Jurkat, Clone E6-1 (cell line): ENCODE results near the gene TMEM163.

Experiments used
- DNase-seq: peaks from one replicate; pipeline ENCODE4 v3.0.0-alpha.2; 2011; ENCODE audit warnings: low read depth, low spot score
- H3K4me3 ChIP-seq: 2 replicates; pipeline ENCODE4 v1.5.1; 2011; ENCODE audit warnings: mild to moderate bottlenecking, low read length, control low read depth, moderate library complexity

Gene TMEM163

DNA sequence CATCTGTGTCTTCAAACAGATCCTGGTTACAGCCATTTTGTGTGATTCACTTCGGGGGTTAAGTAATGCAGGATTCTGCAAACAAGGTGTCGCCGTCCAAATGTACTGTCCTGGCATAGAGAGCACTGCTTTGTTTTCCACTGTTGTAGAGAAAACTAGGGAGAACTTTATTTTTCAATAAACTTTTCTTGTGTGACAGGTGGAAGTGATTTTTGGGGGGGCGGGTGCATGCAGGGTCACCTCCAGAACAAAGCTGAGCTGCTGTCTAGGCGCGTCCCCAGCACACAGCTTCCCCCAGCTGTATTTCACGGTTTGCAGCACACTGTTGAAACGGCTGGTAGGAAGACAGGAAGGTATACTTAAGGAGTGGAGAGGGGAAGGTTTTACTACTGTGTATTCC lies 264.4 kb downstream of the TMEM163 start:
- H3K4me3 ChIP-seq = no peak overlapping the region
- no peak for DNase-seq

DNA sequence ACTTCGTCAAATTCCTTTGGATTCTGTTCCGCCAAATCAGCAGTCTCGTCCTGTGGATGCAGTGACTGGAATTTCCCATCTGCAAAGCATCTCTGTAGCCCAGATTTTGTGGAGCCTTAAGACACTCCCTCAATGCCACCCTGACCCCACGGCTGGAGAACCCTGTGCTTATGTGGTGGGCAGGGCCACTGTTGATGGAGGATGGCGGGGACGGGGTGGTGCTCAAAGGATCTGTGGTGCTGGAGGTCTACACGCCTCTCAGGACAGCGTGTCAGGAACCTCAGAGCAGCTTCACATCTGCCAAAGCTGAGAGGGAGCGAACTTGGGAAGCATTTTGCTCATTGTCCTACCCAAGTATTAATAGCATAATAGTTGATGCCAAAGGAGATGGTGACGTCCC lies 264.8 kb downstream of the TMEM163 start:
- H3K4me3 ChIP-seq = no peak overlapping the region
- DNase-seq = no peak

DNA sequence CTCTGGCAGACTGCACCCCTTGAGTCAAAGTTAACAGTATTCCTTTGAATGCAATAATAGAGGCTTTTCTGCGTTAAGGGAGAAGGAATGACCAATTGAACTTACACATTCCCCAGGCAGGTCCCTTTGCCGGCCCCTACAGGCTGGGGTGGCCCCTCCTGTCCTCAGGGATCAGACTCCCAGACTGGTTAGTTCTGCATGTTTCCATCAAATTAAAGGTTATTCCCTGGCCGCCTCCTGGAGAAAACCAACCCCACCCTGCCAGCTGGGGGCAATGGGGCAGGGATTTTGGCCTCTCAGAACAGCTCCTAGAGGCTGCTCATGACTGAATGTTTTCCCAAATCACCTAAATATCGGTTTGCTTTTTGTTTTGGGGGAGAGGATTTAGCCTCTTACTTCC lies 265.3 kb downstream of the TMEM163 start:
- DNase-seq = no peak
- no peak overlapping the region for H3K4me3 ChIP-seq

DNA sequence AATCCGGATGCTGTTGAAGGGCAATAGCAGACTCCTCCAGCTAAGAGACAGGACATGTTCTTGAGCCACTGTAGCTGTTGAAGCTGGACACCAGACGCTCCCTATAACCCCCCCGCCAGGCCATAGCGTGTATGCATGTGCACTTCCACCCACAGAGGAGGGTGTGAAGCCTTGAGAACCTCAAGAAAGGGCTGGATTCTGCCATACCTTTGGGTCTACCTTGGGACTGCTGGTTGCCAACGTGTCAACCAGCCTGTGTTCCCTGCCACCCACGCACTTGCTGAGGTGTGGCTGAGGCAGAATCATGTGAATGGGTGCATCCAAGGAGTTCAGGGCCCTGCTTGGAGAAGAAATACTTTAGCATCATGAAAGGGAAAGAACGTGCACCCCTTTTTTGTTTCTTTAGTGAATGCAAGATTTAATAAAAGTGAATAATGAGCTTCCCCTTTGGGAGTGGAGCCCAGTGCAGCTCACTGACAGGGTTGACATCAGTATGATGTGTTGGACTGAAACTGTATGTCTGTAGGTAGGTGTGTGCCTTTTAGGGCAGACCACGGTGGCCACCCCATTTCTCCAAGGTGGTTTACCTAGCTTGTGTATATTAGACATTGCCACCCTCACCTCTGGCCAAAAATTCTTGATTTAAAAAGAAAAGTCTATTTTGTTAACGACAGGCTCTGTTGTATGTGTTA lies 266.6 kb downstream of the TMEM163 start:
- no peak for DNase-seq
- H3K4me3 ChIP-seq = no peak overlapping the region

DNA sequence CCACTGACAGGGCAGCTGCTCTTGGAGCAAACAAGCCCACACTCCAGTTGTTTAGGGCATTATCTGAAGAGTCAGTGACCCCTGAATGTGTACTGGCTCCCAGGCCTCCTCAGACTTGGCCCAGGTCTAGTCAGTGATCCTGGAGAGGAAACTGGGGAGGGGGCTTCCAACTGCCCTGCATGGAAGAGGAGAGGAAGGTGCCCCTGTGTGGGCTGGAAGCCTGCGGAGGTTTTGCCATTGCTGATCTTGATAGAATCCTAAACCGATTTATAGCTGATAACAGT lies 267.5 kb downstream of the TMEM163 start:
- no peak for DNase-seq
- no peak overlapping the region for H3K4me3 ChIP-seq

DNA sequence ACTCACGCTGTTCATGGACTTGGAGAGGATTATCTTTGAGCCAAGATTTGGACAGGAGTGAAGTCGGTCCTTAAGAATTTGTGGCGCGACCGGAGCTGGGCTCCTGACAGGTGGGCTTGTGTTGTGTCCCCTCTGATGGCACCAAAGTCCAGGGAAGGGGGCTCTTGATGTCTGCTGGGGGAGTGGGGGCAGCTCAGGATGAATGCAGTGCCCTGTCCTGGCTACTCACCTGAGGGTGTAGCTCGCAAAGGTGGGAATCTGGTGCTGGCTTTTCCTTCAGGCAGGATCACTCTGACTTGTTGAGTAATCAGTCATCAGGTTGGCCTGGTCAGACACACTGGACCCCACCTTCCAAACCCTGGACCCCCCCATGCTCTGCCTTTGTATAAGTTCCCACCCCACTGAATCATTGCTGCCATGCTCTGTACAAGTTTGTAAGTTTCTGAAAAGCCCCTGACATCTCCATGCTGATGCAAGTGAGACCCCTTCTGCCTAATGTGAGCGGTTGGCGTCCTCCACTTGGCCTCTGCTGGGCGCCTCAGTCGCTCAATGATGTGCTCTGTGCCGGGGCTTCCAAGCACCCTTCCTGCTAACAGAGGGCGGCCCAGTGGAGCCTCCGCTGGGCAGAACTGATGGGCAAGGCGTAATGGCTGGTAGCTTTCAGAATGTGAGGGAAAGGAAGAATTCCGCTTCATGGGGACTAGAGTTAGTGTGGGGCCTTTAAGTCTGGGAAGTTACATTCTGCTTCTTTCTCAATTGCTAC lies 268.9 kb downstream of the TMEM163 start:
- H3K4me3 ChIP-seq = no peak overlapping the region
- DNase-seq = no peak

DNA sequence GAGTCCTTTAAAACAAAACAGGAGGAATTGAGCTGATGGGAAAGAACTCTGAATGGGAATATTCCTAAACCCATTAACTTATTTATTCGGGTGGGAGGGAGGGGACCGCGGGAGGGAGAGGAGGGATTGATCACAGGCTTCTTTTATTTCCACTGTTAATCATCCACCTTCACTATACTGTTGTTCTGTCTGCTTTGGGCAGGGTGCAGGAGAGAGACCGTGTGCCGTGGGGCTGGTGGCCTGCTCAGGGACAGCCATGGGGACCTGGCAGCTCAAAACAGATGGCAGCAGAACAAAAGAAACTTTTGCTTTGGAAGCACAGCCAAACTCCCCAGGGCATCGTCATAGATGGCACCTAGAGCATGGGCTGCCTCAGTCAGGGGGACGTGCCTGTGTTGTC lies 269.6 kb downstream of the TMEM163 start:
- DNase-seq = no peak
- no peak overlapping the region for H3K4me3 ChIP-seq

GRCh38 chr2:134448650-134449049 lies 270.1 kb downstream of the TMEM163 start:
- no peak overlapping the region for H3K4me3 ChIP-seq
- no peak for DNase-seq

- no peak overlapping the region for H3K4me3 ChIP-seq
- no peak for DNase-seq
Measured at GRCh38 chr2:134447669-134448068, 271.1 kb downstream of the TMEM163 start.

DNA sequence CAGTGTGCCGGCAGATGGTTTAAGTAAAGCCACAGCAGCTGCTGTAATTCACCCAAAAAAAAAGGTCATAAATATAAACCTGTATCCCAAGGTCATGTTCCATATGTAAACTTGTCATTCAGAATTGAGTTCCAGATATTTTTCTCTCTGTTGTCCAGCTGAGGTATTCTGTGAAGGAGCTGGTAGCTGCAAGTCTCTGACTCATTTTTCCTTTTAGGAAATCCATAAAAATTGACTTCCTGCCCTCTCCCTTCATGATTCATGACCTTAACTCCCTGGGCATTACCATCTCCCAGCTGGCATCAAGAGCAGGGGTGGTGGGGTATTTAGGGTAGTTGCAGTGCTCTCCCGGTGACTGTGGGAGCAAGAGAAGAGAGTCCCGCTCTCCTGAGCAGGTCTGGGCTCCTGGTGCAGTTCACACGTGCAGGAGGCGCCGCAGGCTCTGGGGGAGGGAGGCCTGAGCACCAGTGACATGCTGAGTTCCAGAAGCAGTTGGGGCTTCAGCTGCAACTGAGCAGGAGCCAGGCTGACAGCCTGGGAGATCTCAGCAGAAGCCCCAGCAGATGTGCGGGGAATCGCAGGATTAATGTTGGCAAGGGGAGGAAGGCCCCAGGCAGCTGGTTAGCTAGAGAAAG lies 272.3 kb downstream of the TMEM163 start:
- no peak for DNase-seq
- no peak overlapping the region for H3K4me3 ChIP-seq

DNA sequence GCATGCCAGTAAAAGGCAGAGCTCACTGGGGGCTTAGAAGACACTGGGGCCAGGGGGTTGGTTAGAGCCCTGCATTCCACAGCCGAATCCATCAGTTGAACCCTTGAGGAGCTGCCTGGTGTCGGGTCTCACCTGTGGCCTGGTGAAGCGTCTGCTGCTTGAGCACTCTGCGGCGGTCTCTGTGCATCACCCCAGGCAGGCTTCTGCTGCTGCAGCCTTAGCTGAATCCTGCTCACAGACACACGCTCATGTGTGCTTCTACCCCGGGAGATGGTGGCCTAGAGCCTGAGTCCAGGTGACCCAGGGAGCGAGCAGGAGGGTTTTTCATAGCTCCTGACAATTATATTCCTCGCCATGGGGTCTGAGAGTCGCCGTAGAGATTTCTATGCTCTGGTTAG lies 272.8 kb downstream of the TMEM163 start:
- DNase-seq = no peak

GRCh38 chr2:134445116-134445515 lies 273.7 kb downstream of the TMEM163 start:
- H3K4me3 ChIP-seq = no peak overlapping the region
- DNase-seq = no peak

More for the DNA sequence above, 272.8 kb downstream of the TMEM163 start:
- no peak overlapping the region for H3K4me3 ChIP-seq

GRCh38 chr2:134443814-134444480 lies 274.9 kb downstream of the TMEM163 start:
- H3K4me3 ChIP-seq = no peak overlapping the region
- DNase-seq = no peak

DNA sequence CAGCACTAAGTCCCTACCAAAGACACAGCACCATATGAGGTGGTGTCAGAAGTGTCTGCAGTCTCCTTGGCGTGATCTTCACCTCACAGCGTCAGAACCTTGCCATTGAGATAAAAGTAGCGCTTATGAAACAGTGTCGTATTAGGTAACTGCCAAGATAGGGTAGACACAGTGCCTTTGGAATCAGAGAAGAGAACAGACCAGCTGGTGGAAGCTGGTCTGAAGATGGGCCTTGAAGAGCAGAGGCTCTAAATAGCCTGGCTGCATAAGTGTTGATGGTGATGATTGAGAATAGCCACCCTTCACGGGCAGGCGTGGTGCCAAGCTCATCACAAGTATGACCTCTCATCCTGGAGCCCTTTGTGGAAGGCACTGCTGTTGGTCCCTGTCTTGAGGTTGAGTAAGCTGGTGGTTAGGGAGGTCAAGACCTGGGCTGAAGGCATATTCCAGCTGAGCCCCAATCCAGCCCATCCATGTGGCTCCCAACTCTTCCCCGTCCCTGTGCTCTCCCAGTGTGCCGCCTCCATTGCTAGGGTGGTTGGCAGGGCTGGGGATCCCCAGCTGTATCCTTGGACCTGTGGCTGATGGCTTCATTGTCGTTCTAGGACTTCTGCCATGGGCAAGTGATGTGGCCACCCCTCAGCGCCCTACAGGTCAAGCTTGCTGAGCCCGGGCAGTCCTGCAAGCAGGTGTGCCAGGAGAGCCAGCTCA lies 277.5 kb downstream of the TMEM163 start:
- no peak for DNase-seq
- no peak overlapping the region for H3K4me3 ChIP-seq

- DNase-seq = no peak
- no peak overlapping the region for H3K4me3 ChIP-seq
Measured at GRCh38 chr2:134440336-134440909, 278.4 kb downstream of the TMEM163 start.

DNA sequence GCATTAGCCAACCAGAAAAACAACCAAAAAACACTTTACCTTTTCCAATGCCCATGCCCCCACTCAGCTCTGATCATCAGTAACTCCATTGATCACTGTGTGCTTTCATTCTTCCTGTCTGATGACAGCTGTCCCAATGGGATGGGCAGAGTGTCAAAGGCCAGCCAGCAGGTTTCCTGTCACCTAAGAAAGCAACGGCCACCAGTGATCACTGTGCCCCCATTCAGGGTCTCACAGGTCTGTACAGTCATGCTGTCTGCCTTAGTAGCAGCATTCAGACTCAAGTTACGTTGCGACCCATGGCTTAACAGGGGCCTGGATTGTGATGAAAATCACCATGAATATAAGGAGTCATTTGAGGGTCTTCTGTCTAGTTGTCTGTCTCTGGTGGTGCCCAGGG lies 280.4 kb downstream of the TMEM163 start:
- no peak for DNase-seq

DNA sequence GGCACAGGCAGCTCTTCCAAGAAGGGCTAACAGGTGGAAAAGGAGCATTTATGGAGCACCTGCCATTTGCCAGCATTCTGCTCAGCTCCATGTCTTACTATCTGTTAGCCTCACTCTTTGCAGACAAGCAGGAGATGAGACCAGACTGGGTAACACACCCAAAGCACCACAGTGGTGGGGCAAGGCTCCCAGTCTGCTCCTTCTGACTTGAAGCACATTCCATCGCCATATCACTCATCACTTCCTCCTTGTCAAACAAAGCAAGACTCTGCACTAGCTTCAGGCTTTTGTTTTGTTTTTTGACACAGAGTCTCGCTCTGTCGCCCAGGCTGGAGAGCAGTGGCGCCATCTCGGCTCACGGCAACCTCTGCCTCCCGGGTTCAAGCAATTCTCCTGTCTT lies 282.1 kb downstream of the TMEM163 start:
- H3K4me3 ChIP-seq = no peak overlapping the region
- DNase-seq = no peak

More for the DNA sequence above, 280.4 kb downstream of the TMEM163 start:
- H3K4me3 ChIP-seq = no peak overlapping the region

- DNase-seq = no peak
Measured at GRCh38 chr2:134435936-134436335, 282.9 kb downstream of the TMEM163 start.

DNA sequence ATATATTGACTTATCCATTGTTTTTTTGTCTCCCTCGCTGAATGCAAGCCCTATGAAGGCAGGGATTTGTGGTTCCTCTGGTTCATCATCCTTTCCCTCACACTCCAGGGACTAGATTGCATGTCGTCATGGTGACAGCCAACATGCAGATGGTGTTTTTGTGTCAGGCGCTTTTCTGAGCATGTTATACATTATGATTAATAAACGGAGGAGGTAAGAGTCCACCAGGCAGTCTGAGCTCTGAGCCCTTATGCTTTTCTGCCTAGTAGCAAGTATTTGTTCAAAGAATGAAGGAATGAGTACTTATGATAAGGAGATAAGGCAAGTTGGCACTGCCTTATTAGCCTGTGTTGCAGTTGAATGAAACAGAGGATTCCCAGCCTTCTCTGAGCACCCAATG lies 283.3 kb downstream of the TMEM163 start:
- DNase-seq = no peak
- no peak overlapping the region for H3K4me3 ChIP-seq

More at GRCh38 chr2:134435936-134436335, 282.9 kb downstream of the TMEM163 start:
- H3K4me3 ChIP-seq = no peak overlapping the region
